Ecto neural progenitor cell (in vitro differentiated cells): Measurements from ENCODE around the gene UVRAG.

ENCODE experiments used
- DNase-seq: peaks from one replicate; pipeline ENCODE4 v3.0.0-alpha.2; 2018; ENCODE audit warnings: low spot score

UVRAG gene

GRCh38 chr11:76114238-76114637 is 299.2 kb downstream of the UVRAG start:
- no peak for DNase-seq

- DNase-seq = no peak
Observed at GRCh38 chr11:76115555-76115954, 300.5 kb downstream of the UVRAG start.

- DNase-seq = no peak
Observed at GRCh38 chr11:76119032-76119431, 304.0 kb downstream of the UVRAG start.

DNA sequence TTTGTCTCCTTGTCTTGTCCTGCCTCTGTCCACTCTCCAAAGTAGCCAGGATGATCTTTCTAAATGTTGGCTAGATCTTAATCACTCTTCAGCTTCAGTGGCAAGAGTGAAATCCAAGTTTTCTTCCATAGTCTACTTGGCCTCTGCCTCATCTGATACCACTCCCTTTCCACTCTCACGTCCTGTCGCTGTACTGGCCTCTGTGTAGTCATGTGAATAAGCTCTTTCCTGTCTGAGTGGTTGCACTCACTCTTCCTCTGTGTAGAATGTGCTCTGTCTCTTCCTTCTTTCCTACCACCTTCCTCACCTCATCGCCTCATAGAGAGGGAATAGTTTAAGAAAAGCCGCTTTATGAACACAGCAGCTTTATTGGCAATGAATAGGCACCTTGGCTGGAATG is 304.8 kb downstream of the UVRAG start:
- DNase-seq = no peak

- DNase-seq = no peak
Observed at GRCh38 chr11:76120513-76121101, 305.6 kb downstream of the UVRAG start.

DNA sequence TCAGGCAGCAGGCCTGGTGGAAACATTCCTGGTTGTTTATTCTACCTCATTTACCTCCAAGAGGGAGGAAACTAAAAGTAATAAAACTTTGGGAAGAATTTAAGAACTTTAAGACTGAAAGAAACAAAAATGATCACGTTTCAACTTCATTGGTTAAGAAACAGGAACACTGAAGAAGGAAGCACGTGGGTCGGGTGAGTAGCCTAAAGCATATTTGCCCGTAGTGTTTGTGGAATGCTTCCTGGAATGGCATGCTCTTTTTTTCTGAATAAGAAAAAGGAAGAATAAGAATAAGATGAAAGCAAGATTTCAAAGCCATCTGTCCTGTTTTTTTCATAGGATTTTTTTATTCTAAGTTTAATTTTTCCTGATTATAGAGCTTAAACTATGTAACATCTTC is 308.2 kb downstream of the UVRAG start:
- DNase-seq = no peak

DNA sequence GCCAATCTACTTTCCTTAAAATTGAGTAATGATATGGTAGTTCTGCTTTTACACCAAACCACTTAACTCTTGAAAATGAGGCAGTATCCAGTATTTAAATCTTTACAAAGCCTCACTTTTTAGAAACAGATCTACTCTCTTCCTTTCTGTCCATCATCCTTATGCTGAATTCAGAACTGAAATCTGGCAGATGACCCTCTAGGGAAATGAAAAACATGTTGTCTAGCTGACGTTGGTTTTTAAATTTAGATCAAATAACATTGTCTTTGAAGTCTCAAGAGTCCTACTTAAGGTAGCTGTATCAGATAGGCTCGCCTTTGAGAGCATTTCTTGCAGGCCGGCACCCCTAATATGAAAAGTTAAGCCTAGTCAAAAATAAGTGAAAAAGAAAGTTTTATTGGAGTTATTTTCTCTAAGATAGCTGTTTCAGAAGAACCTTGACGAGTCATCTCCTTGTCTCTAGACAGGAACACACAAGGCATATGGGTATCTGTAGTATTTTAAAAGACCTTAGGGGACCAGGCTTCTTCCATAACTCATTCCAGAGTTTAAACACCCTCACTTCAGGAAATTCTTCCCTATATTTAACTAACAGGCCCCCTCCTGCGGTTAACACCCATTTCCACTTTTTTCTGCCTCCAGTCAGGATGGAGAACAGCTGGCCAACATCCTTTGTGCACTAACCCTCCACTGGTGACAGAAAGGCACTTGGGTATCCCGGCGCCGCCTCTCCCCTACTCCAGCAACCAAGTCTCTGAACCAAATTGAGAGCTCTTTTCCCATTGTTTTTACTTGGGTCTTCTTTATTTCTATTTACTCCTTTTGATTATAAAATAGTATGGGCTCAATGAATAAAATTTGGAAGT is 310.1 kb downstream of the UVRAG start:
- DNase-seq = no peak

- DNase-seq = no peak
Observed at GRCh38 chr11:76129729-76130128, 314.7 kb downstream of the UVRAG start.

DNA sequence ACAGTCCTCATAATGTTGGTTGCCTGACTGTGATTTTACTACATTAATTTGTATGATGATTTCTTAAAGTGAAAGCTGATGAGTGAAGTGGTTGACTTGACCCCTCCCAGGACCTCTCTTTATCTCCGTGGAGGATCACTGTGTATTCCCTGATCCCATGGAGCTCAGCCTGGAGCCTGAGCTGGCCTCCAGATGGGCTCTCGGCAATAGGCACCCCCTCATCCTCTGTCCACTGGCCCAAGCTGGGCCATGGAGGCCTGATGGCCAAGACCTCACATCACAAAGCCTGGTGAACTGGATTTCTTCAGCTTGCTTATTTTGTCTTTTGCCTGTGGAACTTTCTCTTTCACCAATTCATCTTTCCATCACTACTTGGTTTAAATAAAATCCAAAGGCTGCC is 316.1 kb downstream of the UVRAG start:
- no peak for DNase-seq

DNA sequence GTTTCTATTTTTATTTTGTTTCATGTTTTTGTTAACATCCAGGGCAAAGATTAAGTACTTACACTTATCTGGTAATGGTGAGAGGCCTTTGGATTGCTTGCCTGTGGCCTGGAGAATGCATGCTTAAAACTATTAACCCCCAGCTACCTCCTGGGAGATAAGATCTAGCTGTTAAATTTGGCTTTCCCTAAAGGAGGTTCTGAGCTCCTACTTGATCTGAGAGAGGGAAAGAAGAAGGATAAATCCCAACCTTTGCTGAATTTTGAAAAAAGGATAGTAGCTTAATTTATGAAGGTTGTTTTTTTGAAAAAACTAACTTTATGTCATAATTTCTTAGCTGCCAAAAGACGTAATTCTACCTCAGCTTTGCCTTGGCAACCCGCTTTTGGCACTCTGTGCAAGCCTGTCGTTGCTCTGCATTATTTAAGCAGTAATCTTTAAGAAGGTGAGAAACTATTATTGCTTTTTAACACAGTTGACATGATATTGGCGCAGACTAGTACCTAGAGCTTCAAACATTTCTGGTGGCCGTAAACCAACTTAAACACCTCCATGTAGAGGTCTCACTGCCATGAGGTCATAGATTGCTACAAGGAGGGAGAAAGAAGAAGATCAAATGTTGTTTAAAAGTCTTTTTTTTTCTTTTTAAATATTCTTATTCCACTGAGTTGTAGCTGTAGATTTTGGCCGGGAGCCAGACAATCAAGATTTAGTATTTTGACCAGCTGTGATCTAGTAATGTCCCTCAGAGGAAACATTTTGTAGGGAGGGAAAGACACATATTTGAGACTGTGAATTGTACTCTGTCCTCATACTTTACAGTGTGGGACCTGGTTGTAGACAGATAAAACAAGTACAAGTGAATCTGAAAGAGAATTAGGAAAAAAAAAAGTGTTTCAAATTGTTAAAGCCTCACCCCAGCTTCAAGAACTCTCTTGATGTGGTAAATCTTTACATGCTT is 316.9 kb downstream of the UVRAG start:
- DNase-seq = no peak

GRCh38 chr11:76134239-76134638 is 319.2 kb downstream of the UVRAG start:
- no peak for DNase-seq

- DNase-seq = no peak
Observed at GRCh38 chr11:76135491-76135890, 320.5 kb downstream of the UVRAG start.

DNA sequence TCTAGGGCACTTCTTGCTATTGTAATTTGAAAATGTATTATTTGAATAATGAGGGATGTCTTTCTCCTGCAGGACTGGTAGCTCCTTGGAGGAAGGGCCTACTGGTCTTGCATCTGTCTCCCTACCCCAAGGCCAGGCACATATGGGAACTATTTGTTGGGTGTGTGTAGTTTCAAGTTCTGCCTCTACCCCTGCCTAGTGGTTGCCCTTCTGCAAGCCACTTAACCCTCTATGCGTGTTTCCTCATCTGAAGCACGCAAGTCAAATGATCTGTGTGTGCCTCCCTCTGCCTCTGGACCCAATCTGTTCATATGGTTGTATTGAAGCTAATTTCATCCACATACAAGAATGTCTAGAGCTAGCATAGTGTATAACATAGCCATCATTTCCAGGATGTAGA is 324.3 kb downstream of the UVRAG start:
- no peak for DNase-seq

GRCh38 chr11:76140912-76141574 is 326.0 kb downstream of the UVRAG start:
- DNase-seq = no peak

- no peak for DNase-seq
Observed at GRCh38 chr11:76141901-76142588, 327.0 kb downstream of the UVRAG start.

GRCh38 chr11:76143274-76143673 is 328.3 kb downstream of the UVRAG start:
- no peak for DNase-seq

DNA sequence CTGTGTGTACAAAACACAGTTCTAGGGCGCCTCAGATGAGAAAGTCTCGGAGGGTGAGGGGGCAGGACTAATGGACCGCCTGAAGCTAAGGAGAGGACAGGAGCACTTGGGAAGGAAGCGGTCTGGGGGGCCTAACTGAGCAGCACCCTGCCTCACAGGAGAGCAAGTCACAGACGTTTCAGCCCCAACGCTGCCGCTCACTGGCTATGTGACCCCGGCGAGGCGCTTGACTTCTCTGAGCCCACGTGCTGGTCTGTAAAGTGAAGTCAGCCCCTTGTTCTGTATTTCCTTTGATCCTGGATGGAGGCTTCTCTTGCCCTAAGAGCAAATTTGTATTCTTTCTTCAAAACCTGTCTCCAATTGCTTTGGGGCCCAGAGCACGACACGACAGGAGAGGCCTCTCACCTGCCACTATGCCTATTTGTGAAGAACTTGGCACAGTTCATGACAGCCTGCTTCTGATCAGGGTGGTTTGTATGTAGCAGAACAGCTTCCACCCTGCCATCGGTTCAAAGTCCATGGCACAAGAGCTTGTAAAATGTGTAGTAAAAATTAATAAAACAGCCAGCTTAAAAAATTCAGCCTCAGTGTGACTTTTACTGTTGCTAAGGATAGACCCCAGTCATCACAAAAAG is 332.2 kb downstream of the UVRAG start:
- no peak for DNase-seq

DNA sequence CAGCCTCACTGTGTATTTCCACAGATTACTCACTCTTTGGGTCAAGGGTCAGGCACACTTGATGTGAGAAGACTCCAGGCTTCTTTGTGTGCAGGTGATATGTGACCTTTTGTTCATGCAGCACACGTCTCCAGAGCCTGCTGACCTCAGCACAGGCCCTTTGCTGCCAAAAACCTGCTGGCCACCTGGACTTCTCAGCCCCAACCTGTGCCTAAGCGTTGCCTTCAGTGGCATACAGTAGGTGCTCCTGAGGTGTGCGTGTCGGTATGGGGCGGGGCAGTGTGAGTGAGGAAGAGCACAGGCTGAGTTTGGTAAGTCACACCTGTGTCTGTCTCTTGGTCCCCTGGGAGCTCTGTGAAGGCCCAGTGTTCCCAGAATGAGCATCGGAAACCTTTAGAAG is 333.2 kb downstream of the UVRAG start:
- no peak for DNase-seq

GRCh38 chr11:76148941-76149613 is 334.1 kb downstream of the UVRAG start:
- no peak for DNase-seq

GRCh38 chr11:76149713-76150112 is 334.7 kb downstream of the UVRAG start:
- no peak for DNase-seq
